Liver (tissue), 9 donors: ENCODE results near the gene WHAMM. TPM values are rescaled to one million over a fixed set of nuclear protein-coding genes. Genes with fewer than 3 reads are reported as not detected.

Experiments
- DNase-seq: peaks from one replicate; pipeline ENCODE4 v3.0.0-alpha.2; 2017; ENCODE audit warnings: low spot score
- H3K27ac ChIP-seq, 2 donors: one replicate each; pipeline ENCODE4 v1.7.0; 2013; ENCODE audit warnings: inconsistent platforms in 2 of 2, low read length in 2 of 2, control low read depth in 1 of 2, low read depth in 1 of 2, mild to moderate bottlenecking in 1 of 2
- H3K27me3 ChIP-seq, 4 donors: one replicate each; pipeline versions ENCODE4 v1.6.1 to v1.7.0; 2013; ENCODE audit warnings: low read length in 3 of 4, inconsistent platforms in 1 of 4, mild to moderate bottlenecking in 1 of 4, moderate library complexity in 1 of 4; ENCODE audit not compliant: control insufficient read depth in 4 of 4, insufficient read depth in 4 of 4
- H3K36me3 ChIP-seq, 4 donors: one replicate each; pipeline versions ENCODE4 v1.6.1 to v1.7.0; 2013; ENCODE audit warnings: low read length in 3 of 4, mild to moderate bottlenecking in 3 of 4, low read depth in 1 of 4, moderate library complexity in 1 of 4; ENCODE audit not compliant: control insufficient read depth in 4 of 4, insufficient read depth in 3 of 4
- H3K4me1 ChIP-seq, 4 donors: one replicate each; pipeline versions ENCODE4 v1.6.1 to v1.7.0; 2013; ENCODE audit warnings: low read length in 3 of 4, mild to moderate bottlenecking in 3 of 4, moderate library complexity in 1 of 4; ENCODE audit not compliant: control insufficient read depth in 4 of 4, insufficient read depth in 4 of 4
- H3K4me3 ChIP-seq, 3 donors: one replicate each; pipeline versions ENCODE4 v1.6.1 to v1.7.0; 2013; ENCODE audit warnings: low read length in 3 of 3, control low read depth in 1 of 3, low read depth in 1 of 3, mild to moderate bottlenecking in 1 of 3
- H3K9ac ChIP-seq, 2 donors: one replicate each; pipeline ENCODE4 v1.7.0; 2013; ENCODE audit warnings: low read length in 2 of 2, mild to moderate bottlenecking in 2 of 2, moderate library complexity in 2 of 2, control low read depth in 1 of 2, low read depth in 1 of 2
- H3K9me3 ChIP-seq, 4 donors: one replicate each; pipeline versions ENCODE4 v1.6.1 to v1.7.0; 2013; ENCODE audit warnings: low read length in 3 of 4; ENCODE audit not compliant: control insufficient read depth in 4 of 4
- CTCF ChIP-seq: fragments of 150-350 bp; IDR thresholded peaks from 2 replicates; pipeline ENCODE4 v1.5.1; 2017; ENCODE audit warnings: improper control_type of control experiment, low read depth, low read length; ENCODE audit not compliant: missing input control
- FOXA1 ChIP-seq: IDR thresholded peaks from 2 replicates; pipeline ENCODE4 v1.6.1; 2016; ENCODE audit warnings: antibody characterized with exemption
- GABPA ChIP-seq, 2 donors: IDR thresholded peaks in 1 of 2; conservative IDR thresholded peaks in 1 of 2; 2 replicates each; pipeline ENCODE4 v1.6.1; 2016; ENCODE audit warnings: antibody characterized with exemption in 2 of 2, mild to moderate bottlenecking in 1 of 2, moderate library complexity in 1 of 2
- HNF4G ChIP-seq: IDR thresholded peaks from 2 replicates; pipeline ENCODE4 v1.6.1; 2016; ENCODE audit warnings: antibody characterized with exemption
- NR2F2 ChIP-seq: IDR thresholded peaks from 2 replicates; pipeline ENCODE4 v1.6.1; 2016; ENCODE audit warnings: antibody characterized with exemption
- REST ChIP-seq: IDR thresholded peaks from 2 replicates; pipeline ENCODE4 v1.6.1; 2016; ENCODE audit warnings: antibody characterized with exemption, mild to moderate bottlenecking
- RXRA ChIP-seq, 2 donors: IDR thresholded peaks; 2 replicates each; pipeline ENCODE4 v1.6.1; 2017 to 2018; ENCODE audit warnings: antibody characterized with exemption in 2 of 2, mild to moderate bottlenecking in 1 of 2
- SP1 ChIP-seq: IDR thresholded peaks from 2 replicates; pipeline ENCODE4 v1.6.1; 2018; ENCODE audit warnings: antibody characterized with exemption, mild to moderate bottlenecking
- TAF1 ChIP-seq: conservative IDR thresholded peaks from 2 replicates; pipeline ENCODE4 v1.6.1; 2016; ENCODE audit warnings: antibody characterized with exemption, mild to moderate bottlenecking
- YY1 ChIP-seq: IDR thresholded peaks from 2 replicates; pipeline ENCODE4 v1.6.1; 2016; ENCODE audit warnings: antibody characterized with exemption, mild to moderate bottlenecking
- WGBS: extraction: QIAGEN DNeasy Blood & Tissue Kit; methylation state at CpG from one replicate; pipeline ENCODE4 v1.1.7; 2013; 5-methylcytosine and 5-hydroxymethylcytosine counted together
- polyA plus RNA-seq, 2 donors: library from polyadenylated mRNA; stranded (reverse) in 1 of 2; unstranded in 1 of 2; fragments of 200-250 nt in 1 of 2; fragments of >200 nt in 1 of 2; fragmentation: Nextera tagmentation in 1 of 2; extraction: Ambion mirVana in 1 of 2; gene quantifications; one replicate each; pipeline versions ENCODE4 v1.2.1 to v1.2.3, GENCODE V29; 2013 to 2015
- total RNA-seq, 2 donors: library from RNA; depleted of rRNA; stranded (reverse); fragments of >200 nt; gene quantifications; one replicate each; pipeline ENCODE4 v1.2.3, GENCODE V29; 2014
- donor health status: healthy.
- donor health status: healthy.
- donor health status: healthy.
- donor health status: healthy.
- donor health status: healthy.

Gene WHAMM
- total and polyA plus RNA-seq, 4 donors, result 2.5 to 4.0 (median 3.2) TPM

- DNase-seq, result no peak
- Histone ChIP-seq H3K9me3 (no peaks in the 10 kb centered on the region), H3K9ac (no peak overlapping the region), H3K27me3 (no peaks in the 10 kb centered on the region), H3K27ac (no peak overlapping the region), H3K4me1 (no peaks in the 10 kb centered on the region), H3K36me3 (peaks cover 9 to 43% (median 23%) of the 10 kb centered on the region in 4 donors), H3K4me3 (no peak overlapping the region)
- TF ChIP-seq TAF1 (no peak), HNF4G (no peak), RXRA (IDR thresholded peaks at IDR 0.05) (no peak), YY1 (no peak), SP1 (no peak), FOXA1 (no peak), REST (no peak)
- 96% methylated on average over 4 of the region's 4 CpGs for WGBS
Measured at GRCh38 chr15:82840166-82840565, 30.7 kb downstream of the WHAMM start.

- H3K27ac ChIP-seq, result no peak overlapping the region
- H3K9ac ChIP-seq, result no peak overlapping the region
- no peaks in the 10 kb centered on the region for H3K9me3 ChIP-seq
- H3K36me3 ChIP-seq, result peaks cover 0 to 25% (median 14%) of the 10 kb centered on the region in 4 donors
- no peaks in the 10 kb centered on the region for H3K27me3 ChIP-seq
- DNase-seq, result no peak
- H3K4me3 ChIP-seq, result no peak overlapping the region
- WGBS, result 93% methylated on average over 3 of the region's 3 CpGs
- TF ChIP-seq GABPA (IDR thresholded peaks at IDR 0.05 in 1 of 2, conservative IDR thresholded peaks at IDR 0.05 in 1 of 2) (no peak), NR2F2 (no peak), SP1 (no peak)
- peaks cover 0 to 3% (median 2%) of the 10 kb centered on the region in 4 donors for H3K4me1 ChIP-seq
Measured at GRCh38 chr15:82843566-82843965, 34.1 kb downstream of the WHAMM start.

- no peak for DNase-seq
- peaks cover 0 to 23% (median 13%) of the 10 kb centered on the region in 4 donors for H3K36me3 ChIP-seq
- WGBS, result 86% methylated on average over 7 of the region's 7 CpGs
- H3K4me3 ChIP-seq, result no peak overlapping the region
- H3K9ac ChIP-seq, result no peak overlapping the region
- no peaks in the 10 kb centered on the region for H3K9me3 ChIP-seq
- H3K27ac ChIP-seq, result no peak overlapping the region
- no peaks in the 10 kb centered on the region for H3K27me3 ChIP-seq
- TF ChIP-seq CTCF (no peak), NR2F2 (no peak)
- H3K4me1 ChIP-seq, result peaks cover 3 to 20% (median 15%) of the 10 kb centered on the region in 4 donors
Measured at GRCh38 chr15:82845686-82846085, 36.3 kb downstream of the WHAMM start.
